ENCODE measurements around the gene WLS. TPM values are rescaled to one million over a fixed set of nuclear protein-coding genes. Genes with fewer than 3 reads are reported as not detected.

The WLS gene
- total and polyA plus RNA-seq, 10 of the 15 experiments (the other 5 are each of a cell fraction or from before 2014, with no cell fraction given), result 0.04 to 0.36 TPM; not detected in 8

DNA sequence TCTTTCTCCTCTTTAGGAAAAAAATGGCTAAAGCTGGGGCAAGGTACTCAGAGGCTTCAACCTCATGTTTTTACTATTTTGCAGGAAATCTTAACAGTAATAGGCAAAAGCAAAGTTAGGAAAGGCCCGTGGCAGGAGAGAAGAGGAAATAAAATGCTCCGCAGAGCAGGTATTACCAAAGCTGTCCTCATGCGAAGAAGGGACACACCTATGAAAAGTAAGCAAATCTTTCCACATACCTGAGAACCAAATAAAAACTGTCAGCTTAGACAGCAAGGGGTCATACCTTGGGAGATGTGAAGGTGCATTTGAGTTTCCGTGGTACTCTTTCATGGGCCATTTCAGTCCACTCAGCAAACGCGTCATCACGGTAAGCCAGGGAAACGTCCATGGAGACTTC lies 73.5 kb downstream of the WLS start:
- ChIA-PET CTCF (interaction anchor here (0.8 to 1.3 kb wide), 3 partner anchors 17 to 284 kb away, joined by 3 to 5 read pairs (median 3); no protein-coding TSS in a partner anchor), POLR2A (no interaction called here), RAD21 (ENCODE audit: unreplicated experiment) (no interaction called here), SMC1A (ENCODE audit: uncharacterized antibody, unreplicated experiment) (interaction anchor here (1.1 to 1.3 kb wide), 3 partner anchors 16 to 128 kb away, joined by 4 to 5 read pairs (median 4); no protein-coding TSS in a partner anchor)
- no peak for DNase-seq (ENCODE audit: low read depth, low spot score)
- in situ Hi-C loops (cut with MboI) (no loop called here), intact Hi-C loops (cut with micrococcal nuclease; ENCODE audit: unreplicated experiment) (no loop called here)
- Histone ChIP-seq H3K36me3 (ENCODE audit: control insufficient read depth in 2 of 2, insufficient read depth in 2 of 2, low read length in 1 of 2) (no peaks in the 10 kb centered on the region), H3K27ac (ENCODE audit: control insufficient read depth, insufficient read depth) (no peak overlapping the region), H3K4me3 (no peak overlapping the region), H3K9me3 (replicated peaks; ENCODE audit: control insufficient read depth, insufficient read depth, low read length) (no peaks in the 10 kb centered on the region), H2AFZ (ENCODE audit: control insufficient read depth, low read depth, low read length) (no peak overlapping the region), H3K4me2 (ENCODE audit: control insufficient read depth, insufficient read depth) (no peak overlapping the region), H4K20me1 (ENCODE audit: control insufficient read depth, insufficient read depth) (no peaks in the 10 kb centered on the region), H3K79me2 (ENCODE audit: control insufficient read depth, insufficient read depth, low read length) (no peaks in the 10 kb centered on the region), H3K9ac (ENCODE audit: control insufficient read depth, insufficient read depth, low read length) (no peak overlapping the region), H3K27me3 (replicated peaks in 1 of 2; ENCODE audit: control insufficient read depth in 2 of 2, insufficient read depth in 2 of 2, low read length in 1 of 2) (peaks cover 0 to 2% of the 10 kb centered on the region in 2 experiments; a peak in 2 of 4 replicates), H3K4me1 (ENCODE audit: control insufficient read depth, insufficient read depth, low read length) (no peaks in the 10 kb centered on the region; the same call in 1 of the 2 replicates)
- WGBS (ENCODE audit: insufficient coverage, insufficient replicate concordance, low lambda C conversion rate, missing lambda C conversion rate), result 61% methylated on average over 8 of the region's 8 CpGs
- BruUV-seq (replicated peaks), result no TSS peak
- no peak for ATAC-seq
- FAIRE-seq, result no peak
- TF ChIP-seq NR2C2 (IDR thresholded peaks at IDR 0.05; ENCODE audit: borderline replicate concordance, control insufficient read depth, insufficient read length, low read depth) (no peak), SUZ12 (IDR thresholded peaks at IDR 0.05; ENCODE audit: unreplicated experiment) (no peak), IKZF1 (conservative IDR thresholded peaks at IDR 0.05) (no peak), YBX1 (IDR thresholded peaks at IDR 0.05) (no peak), ZNF622 (IDR thresholded peaks at IDR 0.05) (no peak)
- TF ChIP-seq, protein P1, sequence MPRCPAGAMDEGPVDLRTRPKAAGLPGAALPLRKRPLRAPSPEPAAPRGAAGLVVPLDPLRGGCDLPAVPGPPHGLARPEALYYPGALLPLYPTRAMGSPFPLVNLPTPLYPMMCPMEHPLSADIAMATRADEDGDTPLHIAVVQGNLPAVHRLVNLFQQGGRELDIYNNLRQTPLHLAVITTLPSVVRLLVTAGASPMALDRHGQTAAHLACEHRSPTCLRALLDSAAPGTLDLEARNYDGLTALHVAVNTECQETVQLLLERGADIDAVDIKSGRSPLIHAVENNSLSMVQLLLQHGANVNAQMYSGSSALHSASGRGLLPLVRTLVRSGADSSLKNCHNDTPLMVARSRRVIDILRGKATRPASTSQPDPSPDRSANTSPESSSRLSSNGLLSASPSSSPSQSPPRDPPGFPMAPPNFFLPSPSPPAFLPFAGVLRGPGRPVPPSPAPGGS (IDR thresholded peaks at IDR 0.05; ENCODE audit: borderline replicate concordance, insufficient read depth, low read depth, low read length, poor library complexity, severe bottlenecking), result no peak
- TF ChIP-seq, protein P2, sequence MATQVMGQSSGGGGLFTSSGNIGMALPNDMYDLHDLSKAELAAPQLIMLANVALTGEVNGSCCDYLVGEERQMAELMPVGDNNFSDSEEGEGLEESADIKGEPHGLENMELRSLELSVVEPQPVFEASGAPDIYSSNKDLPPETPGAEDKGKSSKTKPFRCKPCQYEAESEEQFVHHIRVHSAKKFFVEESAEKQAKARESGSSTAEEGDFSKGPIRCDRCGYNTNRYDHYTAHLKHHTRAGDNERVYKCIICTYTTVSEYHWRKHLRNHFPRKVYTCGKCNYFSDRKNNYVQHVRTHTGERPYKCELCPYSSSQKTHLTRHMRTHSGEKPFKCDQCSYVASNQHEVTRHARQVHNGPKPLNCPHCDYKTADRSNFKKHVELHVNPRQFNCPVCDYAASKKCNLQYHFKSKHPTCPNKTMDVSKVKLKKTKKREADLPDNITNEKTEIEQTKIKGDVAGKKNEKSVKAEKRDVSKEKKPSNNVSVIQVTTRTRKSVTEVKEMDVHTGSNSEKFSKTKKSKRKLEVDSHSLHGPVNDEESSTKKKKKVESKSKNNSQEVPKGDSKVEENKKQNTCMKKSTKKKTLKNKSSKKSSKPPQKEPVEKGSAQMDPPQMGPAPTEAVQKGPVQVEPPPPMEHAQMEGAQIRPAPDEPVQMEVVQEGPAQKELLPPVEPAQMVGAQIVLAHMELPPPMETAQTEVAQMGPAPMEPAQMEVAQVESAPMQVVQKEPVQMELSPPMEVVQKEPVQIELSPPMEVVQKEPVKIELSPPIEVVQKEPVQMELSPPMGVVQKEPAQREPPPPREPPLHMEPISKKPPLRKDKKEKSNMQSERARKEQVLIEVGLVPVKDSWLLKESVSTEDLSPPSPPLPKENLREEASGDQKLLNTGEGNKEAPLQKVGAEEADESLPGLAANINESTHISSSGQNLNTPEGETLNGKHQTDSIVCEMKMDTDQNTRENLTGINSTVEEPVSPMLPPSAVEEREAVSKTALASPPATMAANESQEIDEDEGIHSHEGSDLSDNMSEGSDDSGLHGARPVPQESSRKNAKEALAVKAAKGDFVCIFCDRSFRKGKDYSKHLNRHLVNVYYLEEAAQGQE (IDR thresholded peaks at IDR 0.05; ENCODE audit: low read depth, low read length), result no peak
- TF ChIP-seq, protein P3, sequence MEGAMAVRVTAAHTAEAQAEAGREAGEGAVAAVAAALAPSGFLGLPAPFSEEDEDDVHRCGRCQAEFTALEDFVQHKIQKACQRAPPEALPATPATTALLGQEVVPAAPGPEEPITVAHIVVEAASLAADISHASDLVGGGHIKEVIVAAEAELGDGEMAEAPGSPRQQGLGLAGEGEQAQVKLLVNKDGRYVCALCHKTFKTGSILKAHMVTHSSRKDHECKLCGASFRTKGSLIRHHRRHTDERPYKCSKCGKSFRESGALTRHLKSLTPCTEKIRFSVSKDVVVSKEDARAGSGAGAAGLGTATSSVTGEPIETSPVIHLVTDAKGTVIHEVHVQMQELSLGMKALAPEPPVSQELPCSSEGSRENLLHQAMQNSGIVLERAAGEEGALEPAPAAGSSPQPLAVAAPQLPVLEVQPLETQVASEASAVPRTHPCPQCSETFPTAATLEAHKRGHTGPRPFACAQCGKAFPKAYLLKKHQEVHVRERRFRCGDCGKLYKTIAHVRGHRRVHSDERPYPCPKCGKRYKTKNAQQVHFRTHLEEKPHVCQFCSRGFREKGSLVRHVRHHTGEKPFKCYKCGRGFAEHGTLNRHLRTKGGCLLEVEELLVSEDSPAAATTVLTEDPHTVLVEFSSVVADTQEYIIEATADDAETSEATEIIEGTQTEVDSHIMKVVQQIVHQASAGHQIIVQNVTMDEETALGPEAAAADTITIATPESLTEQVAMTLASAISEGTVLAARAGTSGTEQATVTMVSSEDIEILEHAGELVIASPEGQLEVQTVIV (IDR thresholded peaks at IDR 0.05; ENCODE audit: borderline replicate concordance, partially characterized antibody), result no peak

Data from GM12878 (cell line).